IPS-20b (cell line): Measurements from ENCODE around the gene DTYMK.
"Not testable (repeated sequence)": the region's sequence is repeated elsewhere in the genome, so short reads cannot be mapped to it uniquely, and the experiment has no call there.

Experiments used
- H3K27ac ChIP-seq: one replicate; pipeline ENCODE4 v1.5.1; 2013; ENCODE audit warnings: low read length
- H3K27me3 ChIP-seq: 2 replicates; pipeline ENCODE4 v1.6.1; 2013; ENCODE audit warnings: mild to moderate bottlenecking, low read length, inconsistent platforms; ENCODE audit not compliant: insufficient read depth
- H3K36me3 ChIP-seq: 2 replicates; pipeline ENCODE4 v1.6.1; 2013; ENCODE audit warnings: low read depth, mild to moderate bottlenecking, inconsistent platforms, low read length, moderate library complexity; ENCODE audit not compliant: insufficient read depth
- H3K4me1 ChIP-seq: 2 replicates; pipeline ENCODE4 v1.6.1; 2013; ENCODE audit warnings: mild to moderate bottlenecking, control low read depth, inconsistent platforms, low read length, moderate library complexity; ENCODE audit not compliant: insufficient read depth
- H3K4me3 ChIP-seq: 2 replicates; pipeline ENCODE4 v1.5.1; 2013; ENCODE audit warnings: mild to moderate bottlenecking, low read length, inconsistent platforms
- H3K9ac ChIP-seq: 2 replicates; pipeline ENCODE4 v1.6.1; 2013; ENCODE audit warnings: low read depth, mild to moderate bottlenecking, inconsistent platforms, low read length, moderate library complexity
- H3K9me3 ChIP-seq: 2 replicates; pipeline ENCODE4 v1.6.1; 2013; ENCODE audit warnings: mild to moderate bottlenecking, low read depth, low read length, inconsistent platforms; ENCODE audit not compliant: insufficient read depth

Gene DTYMK

DNA sequence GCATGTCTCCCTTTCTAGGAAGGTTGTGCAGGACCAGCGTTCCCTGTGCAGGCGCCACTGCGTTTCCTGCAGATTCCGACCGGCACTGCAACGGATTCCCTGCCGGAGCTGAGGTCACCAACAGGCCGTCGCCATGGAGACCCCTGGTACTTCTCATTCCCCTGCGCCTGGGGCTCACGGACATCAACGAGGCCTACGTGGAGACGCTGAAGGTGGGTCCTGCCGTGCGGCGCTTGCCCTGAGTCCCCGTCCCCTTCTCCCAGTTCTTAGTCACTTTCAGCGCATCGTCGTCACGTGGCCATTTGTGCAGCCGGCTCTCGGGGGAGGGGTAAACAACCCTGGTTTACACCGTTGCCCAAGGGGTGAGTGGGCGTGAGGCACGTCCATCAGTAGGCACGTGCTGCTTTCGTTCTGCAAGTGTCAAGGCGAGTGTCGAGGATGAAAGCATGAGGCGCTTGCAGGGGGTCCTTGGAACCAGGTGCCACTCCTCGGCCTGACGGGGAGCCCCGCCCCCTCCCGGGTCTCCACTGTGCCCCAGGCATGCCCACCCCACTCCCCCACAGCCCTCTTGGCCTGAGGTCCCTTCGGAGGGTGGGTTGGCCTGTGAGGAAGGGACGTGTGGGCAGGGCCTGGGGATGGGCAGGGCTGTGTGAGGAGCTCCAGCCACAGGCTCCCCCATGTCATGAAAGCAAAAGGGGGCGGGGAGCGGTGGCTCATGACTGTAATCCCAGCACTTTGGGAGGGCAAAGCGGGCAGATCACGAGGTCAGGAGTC, 19.8 kb downstream of the DTYMK start:
- no peak overlapping the region for H3K4me3 ChIP-seq
- H3K4me1 ChIP-seq: no peaks in the 10 kb centered on the region
- H3K36me3 ChIP-seq: peaks cover 54% of the 10 kb centered on the region
- no peak overlapping the region for H3K27ac ChIP-seq
- H3K27me3 ChIP-seq: no peaks in the 10 kb centered on the region
- no peaks in the 10 kb centered on the region for H3K9me3 ChIP-seq
- H3K9ac ChIP-seq: no peak overlapping the region

DNA sequence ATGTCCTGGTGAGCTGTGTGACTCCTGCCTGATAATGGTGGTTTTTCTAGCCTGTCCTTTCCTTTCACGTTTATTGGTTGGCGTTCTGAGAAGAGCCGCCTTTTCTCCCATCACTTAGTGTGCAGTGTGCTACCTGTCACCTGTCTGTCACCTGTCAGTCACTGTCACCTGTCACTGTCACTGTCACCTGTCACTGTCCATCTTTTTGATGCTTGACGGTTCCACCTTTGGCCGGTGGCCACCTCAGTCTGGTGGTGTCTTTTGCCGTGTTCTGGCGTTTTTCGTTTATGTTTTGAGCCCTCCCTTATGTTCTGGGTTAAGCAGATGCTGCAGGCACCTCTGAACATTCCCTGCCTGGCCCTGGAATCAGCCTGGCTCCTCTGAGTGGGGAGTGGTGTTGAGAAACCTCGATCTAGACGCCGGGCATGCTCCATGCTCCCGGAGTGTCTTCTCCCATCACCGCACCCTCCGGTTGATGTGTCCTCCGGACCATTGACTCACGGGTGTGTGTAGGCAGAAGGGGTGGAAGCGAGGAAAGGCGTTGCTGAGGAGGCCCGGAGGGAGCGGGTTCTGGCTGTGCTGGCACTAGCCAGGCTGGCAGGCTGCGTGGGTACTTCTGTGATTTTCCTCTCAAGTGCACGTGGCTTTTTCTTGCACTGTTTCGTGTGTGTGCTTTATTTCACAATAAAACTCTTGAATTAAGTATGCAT, 20.7 kb downstream of the DTYMK start:
- no peaks in the 10 kb centered on the region for H3K4me1 ChIP-seq
- no peaks in the 10 kb centered on the region for H3K9me3 ChIP-seq
- no peak overlapping the region for H3K27ac ChIP-seq
- no peak overlapping the region for H3K9ac ChIP-seq
- peaks cover 56% of the 10 kb centered on the region for H3K36me3 ChIP-seq
- H3K4me3 ChIP-seq: no peak overlapping the region
- H3K27me3 ChIP-seq: no peaks in the 10 kb centered on the region

DNA sequence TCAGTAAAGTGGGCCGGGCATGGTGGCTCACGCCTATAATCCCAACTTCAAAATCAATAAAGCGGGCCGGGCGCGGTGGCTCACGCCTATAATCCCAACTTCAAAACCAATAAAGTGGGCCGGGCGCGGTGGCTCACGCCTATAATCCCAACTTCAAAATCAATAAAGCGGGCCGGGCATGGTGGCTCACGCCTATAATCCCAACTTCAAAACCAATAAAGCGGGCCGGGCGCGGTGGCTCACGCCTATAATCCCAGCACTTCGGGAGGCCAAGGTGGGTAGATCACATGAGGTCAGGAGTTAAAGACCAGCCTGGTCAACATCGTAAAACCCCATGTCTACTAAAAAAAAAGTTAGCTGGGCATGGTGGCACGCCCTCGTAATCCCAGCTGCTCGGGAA, 23.9 kb downstream of the DTYMK start:
- H3K4me1 ChIP-seq, H3K9me3 ChIP-seq, H3K4me3 ChIP-seq, H3K9ac ChIP-seq, H3K27ac ChIP-seq, H3K27me3 ChIP-seq: not testable (repeated sequence)
- peaks cover 53% of the 10 kb centered on the region for H3K36me3 ChIP-seq

DNA sequence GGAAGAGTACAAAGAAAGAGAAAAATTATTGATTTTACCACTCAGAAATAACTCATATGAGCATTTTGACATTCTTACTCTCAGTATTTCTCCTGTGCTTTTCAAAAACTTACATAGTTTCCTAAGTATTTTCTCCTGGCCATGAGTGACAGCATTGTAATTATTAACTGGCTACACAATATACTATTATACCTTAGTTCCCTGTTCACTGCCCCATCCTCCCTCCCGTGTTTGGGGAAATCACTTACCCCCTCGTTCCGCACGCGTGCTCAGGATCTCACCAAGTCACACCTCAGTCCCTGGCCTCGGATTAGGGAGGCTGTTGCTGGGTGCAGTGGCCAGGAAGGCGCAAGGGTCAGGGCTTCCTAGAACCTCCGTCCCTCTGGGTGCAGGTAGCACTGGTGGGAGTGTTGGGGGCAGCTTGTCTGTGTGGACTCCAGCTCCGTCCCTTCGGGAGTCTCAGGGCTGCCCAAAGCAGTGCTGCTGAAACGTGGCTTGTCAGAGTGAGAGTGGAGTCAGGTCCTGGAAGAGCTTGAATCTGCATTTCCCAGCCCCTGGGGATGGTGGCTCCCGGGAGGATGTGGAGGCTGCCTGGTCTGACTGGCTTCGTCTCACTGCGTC, 25.9 kb downstream of the DTYMK start:
- Histone ChIP-seq H3K9ac (no peak overlapping the region; the same call in 1 of the 2 replicates), H3K27me3 (no peaks in the 10 kb centered on the region), H3K4me3 (no peak overlapping the region), H3K4me1 (no peaks in the 10 kb centered on the region), H3K27ac (no peak overlapping the region), H3K9me3 (no peaks in the 10 kb centered on the region), H3K36me3 (peaks cover 52% of the 10 kb centered on the region)

DNA sequence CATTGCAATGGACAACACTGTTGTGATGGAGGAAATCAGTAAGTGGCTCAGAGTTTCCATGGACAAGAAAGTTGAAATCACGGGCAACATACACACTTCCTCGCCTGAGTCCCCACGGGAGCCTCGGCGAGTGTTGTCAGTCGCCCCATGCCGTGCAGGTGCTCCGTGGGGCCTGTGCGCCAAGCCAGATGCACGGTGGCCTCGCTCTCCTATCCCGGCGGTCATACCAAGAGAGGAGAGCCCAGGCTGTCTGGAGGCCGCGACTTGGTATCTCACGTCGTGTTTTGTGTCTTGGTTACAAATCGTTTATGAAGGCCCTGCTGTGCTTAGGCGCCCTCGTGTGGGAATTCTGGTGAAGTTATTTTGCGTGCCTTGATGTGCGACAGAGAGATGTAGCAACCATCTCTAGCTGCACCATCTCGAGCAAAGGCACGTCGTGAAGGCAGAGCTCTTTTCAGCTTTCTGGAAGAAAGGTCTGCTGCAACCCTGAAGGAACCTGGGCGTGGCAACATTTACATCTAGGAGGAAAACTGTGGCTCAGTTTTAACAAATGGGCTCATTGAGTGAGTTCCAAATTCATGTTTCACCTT, 27.4 kb downstream of the DTYMK start:
- H3K9ac ChIP-seq: no peak overlapping the region
- H3K36me3 ChIP-seq: peaks cover 67% of the 10 kb centered on the region
- no peak overlapping the region for H3K27ac ChIP-seq

DNA sequence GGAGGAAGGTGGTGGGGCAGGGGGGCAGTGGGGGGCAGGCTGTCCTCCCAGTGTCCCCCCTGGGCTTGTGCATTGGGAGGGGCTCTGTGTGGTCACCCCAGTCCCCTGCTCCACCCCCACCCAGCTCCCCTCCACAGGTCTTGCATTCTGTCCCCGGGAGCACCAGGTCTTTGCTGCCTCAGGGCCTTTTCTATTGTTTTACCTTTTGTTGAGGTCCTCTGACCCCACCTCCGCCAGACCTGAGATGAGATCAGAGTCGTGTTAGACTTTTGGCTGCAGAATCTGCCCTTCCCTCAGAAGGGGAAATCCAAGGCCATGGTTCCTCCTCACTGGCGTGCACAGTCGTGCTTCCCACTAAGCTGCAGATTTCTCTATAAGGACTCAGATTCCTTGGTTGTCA, 28.3 kb downstream of the DTYMK start:
- Histone ChIP-seq H3K9me3 (no peaks in the 10 kb centered on the region), H3K36me3 (peaks cover 73% of the 10 kb centered on the region), H3K27ac (no peak overlapping the region), H3K4me3 (no peak overlapping the region), H3K4me1 (no peaks in the 10 kb centered on the region), H3K27me3 (no peaks in the 10 kb centered on the region), H3K9ac (no peak overlapping the region)

More for the DNA sequence above, 27.4 kb downstream of the DTYMK start:
- H3K4me1 ChIP-seq: no peaks in the 10 kb centered on the region
- H3K4me3 ChIP-seq: no peak overlapping the region
- no peaks in the 10 kb centered on the region for H3K27me3 ChIP-seq
- no peaks in the 10 kb centered on the region for H3K9me3 ChIP-seq

DNA sequence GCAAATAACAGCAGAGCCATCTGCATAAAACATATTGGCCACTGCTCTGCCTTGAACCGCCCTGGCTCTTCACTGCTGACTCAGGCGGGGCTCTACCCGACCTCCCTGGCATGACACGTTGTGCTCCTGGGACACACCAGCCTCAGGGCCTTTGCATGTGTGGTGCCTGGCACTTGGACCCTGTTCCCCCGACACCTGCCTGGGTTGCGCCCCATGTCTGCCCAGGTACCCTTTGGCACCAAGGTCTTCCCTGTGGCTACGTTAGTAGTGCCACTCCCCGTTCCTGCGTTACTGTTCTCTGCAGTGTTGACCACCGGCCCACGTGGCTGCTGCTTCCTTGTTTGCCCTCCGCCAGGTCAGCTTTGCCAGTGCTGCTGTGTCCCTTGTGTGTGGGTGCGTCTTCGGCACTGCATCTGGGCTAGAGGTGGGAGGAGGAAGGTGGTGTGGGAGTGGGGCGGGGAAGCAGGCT, 28.8 kb downstream of the DTYMK start:
- Histone ChIP-seq H3K4me3 (no peak overlapping the region), H3K27ac (no peak overlapping the region), H3K9me3 (no peaks in the 10 kb centered on the region), H3K9ac (no peak overlapping the region), H3K27me3 (no peaks in the 10 kb centered on the region), H3K36me3 (peaks cover 77% of the 10 kb centered on the region), H3K4me1 (no peaks in the 10 kb centered on the region)

DNA sequence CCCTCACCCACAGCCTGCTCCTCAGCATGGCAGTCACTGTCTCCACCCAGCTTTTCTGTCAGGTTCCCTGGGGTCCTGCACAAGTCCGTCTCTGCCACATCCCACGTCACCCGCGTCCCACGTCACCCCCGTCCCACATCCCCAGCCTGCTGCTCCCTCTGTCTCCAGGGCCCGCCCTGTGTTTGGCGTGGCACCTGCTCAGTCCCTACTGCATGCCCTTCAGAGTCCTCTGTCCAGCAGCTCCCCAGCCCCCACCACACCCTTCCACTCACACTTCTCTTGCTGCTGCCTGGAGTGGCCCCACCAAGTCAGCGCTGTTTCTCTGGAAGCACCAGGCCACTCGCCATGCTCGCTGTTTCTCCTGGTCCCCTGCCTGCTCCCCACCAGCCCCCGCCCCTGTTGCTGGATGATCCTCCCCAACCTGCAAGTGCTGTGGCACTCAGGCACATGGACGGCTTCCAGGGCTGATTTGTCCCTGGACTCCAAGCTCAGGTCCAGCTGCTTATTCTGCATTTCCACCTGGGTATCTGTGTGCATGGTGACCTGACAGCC, 30.3 kb downstream of the DTYMK start:
- Histone ChIP-seq H3K9me3 (no peaks in the 10 kb centered on the region), H3K27ac (no peak overlapping the region), H3K9ac (no peak overlapping the region), H3K36me3 (peaks cover 80% of the 10 kb centered on the region), H3K27me3 (no peaks in the 10 kb centered on the region), H3K4me3 (no peak overlapping the region), H3K4me1 (no peaks in the 10 kb centered on the region)

DNA sequence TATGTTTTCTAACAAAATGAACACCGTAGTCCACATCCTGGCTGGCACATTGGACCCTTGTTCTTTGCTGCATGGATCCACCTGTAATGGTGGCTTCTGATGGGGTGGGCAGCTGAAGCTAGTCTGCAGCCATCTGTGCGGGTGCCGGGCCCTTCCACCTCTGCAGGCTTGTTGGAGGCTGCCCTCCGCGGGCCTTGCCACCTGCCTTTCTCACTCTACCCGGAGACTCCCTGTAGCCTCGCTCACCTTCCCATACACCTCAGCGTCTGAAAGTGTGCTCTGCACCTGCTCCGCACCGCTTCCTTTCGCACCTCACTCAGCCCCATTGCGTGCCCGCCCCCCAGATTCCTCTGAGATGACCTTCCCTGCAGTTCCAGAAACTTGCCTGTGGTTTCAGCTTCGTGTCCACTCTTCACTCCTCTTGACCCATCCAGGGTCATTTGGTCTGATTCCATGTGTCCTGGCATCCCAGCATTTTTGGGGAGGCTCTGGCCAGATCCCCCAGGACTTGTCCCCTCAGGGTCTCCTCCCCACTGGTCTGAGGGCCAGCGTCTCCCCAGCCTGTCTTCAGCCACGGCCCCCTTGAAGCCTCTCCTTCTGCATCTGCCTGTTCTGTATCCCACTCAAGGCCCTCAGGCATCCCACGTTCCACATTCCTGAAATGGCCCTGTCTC, 31.0 kb downstream of the DTYMK start:
- Histone ChIP-seq H3K4me3 (no peak overlapping the region), H3K9ac (no peak overlapping the region), H3K4me1 (peaks cover 2% of the 10 kb centered on the region; the same call in 1 of the 2 replicates), H3K36me3 (peaks cover 80% of the 10 kb centered on the region), H3K9me3 (no peaks in the 10 kb centered on the region), H3K27ac (no peak overlapping the region), H3K27me3 (no peaks in the 10 kb centered on the region)

DNA sequence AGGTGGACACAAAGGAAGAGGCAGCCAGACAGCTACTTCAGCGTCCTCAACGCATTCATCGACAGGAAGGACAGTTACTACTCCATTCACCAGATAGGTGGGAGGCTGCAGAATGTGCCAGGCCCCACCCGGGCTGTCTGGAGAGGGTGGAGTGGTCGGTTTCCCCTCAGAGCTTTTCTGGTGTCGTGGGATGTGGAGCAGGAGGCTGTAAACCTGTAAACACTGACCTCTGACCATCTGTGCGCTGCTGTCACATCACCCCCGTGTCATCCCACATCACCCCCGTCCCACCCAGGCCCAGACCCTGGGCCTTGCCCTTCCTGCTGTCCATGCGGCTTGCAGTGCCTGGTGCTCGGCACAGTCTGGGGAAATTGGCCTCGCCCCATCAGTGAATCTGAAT, 32.1 kb downstream of the DTYMK start:
- Histone ChIP-seq H3K9ac (no peak overlapping the region), H3K27me3 (no peaks in the 10 kb centered on the region), H3K27ac (no peak overlapping the region), H3K9me3 (no peaks in the 10 kb centered on the region), H3K36me3 (peaks cover 69% of the 10 kb centered on the region), H3K4me3 (no peak overlapping the region), H3K4me1 (peaks cover 10% of the 10 kb centered on the region)

DNA sequence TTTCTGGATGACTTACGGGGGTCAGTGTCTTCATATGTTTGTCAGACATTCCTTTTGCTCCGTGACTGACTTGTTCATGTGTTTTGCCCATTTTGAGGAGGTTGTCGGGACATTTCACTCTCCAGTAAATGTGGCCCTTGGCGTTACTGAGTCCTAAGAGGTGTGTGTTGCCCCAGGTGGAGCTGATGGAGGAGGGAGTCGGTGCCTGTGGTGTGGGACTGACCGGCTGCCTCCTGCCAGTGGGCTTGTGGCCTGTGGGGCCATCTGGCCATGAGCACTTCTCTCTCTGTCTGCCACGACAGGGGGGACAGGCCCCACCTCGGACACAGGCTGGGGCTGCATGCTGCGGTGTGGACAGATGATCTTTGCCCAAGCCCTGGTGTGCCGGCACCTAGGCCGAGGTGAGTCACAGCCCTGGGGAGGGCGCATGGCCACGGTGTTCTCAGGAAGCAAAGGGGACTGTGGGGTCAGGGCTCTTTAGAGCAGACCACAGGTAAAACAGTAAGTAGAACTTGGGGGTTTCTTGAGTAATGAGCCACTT, 33.3 kb downstream of the DTYMK start:
- H3K36me3 ChIP-seq: peaks cover 56% of the 10 kb centered on the region

More for the DNA sequence above, 33.3 kb downstream of the DTYMK start:
- Histone ChIP-seq H3K9ac (no peak overlapping the region), H3K4me3 (no peak overlapping the region), H3K27ac (no peak overlapping the region), H3K27me3 (no peaks in the 10 kb centered on the region), H3K4me1 (peaks cover 10% of the 10 kb centered on the region), H3K9me3 (no peaks in the 10 kb centered on the region)
